HG02870 (cell line): ENCODE data around the gene SLC1A2.

ENCODE experiments used
- ATAC-seq: cut with Tn5 transposase; IDR thresholded peaks from one replicate; pipeline ENCODE4 v1.9.1; 2021; ENCODE audit warnings: mild to moderate bottlenecking, moderate library complexity; ENCODE audit not compliant: unreplicated experiment

The SLC1A2 gene

GRCh38 chr11:35377262-35377661, 42.1 kb downstream of the SLC1A2 start:
- ATAC-seq, result no peak

- no peak for ATAC-seq
Observed at GRCh38 chr11:35376613-35377012, 42.7 kb downstream of the SLC1A2 start.

- no peak for ATAC-seq
Observed at GRCh38 chr11:35376118-35376510, 43.2 kb downstream of the SLC1A2 start.

GRCh38 chr11:35375332-35376117, 43.8 kb downstream of the SLC1A2 start:
- no peak for ATAC-seq

- ATAC-seq, result no peak
Observed at GRCh38 chr11:35373284-35373933, 45.9 kb downstream of the SLC1A2 start.

GRCh38 chr11:35372565-35373283, 46.6 kb downstream of the SLC1A2 start:
- no peak for ATAC-seq

- ATAC-seq, result no peak
Observed at GRCh38 chr11:35367491-35367890, 51.9 kb downstream of the SLC1A2 start.

- no peak for ATAC-seq
Observed at GRCh38 chr11:35366798-35367197, 52.6 kb downstream of the SLC1A2 start.

- ATAC-seq, result no peak
Observed at GRCh38 chr11:35365961-35366360, 53.4 kb downstream of the SLC1A2 start.

- no peak for ATAC-seq
Observed at GRCh38 chr11:35365395-35365794, 54.0 kb downstream of the SLC1A2 start.

GRCh38 chr11:35363854-35364780, 55.2 kb downstream of the SLC1A2 start:
- no peak for ATAC-seq

GRCh38 chr11:35363246-35363801, 56.0 kb downstream of the SLC1A2 start:
- ATAC-seq, result no peak

GRCh38 chr11:35362521-35362980, 56.8 kb downstream of the SLC1A2 start:
- ATAC-seq, result no peak

- no peak for ATAC-seq
Observed at GRCh38 chr11:35360055-35360530, 59.3 kb downstream of the SLC1A2 start.

GRCh38 chr11:35359321-35360054, 59.9 kb downstream of the SLC1A2 start:
- no peak for ATAC-seq

GRCh38 chr11:35358391-35358790, 61.0 kb downstream of the SLC1A2 start:
- no peak for ATAC-seq

- no peak for ATAC-seq
Observed at GRCh38 chr11:35357923-35358322, 61.4 kb downstream of the SLC1A2 start.

GRCh38 chr11:35355102-35355749, 64.1 kb downstream of the SLC1A2 start:
- ATAC-seq, result no peak

GRCh38 chr11:35354644-35355043, 64.7 kb downstream of the SLC1A2 start:
- no peak for ATAC-seq
